A549 (cell line): ENCODE results near the gene CUL1. TPM values are rescaled to one million over a fixed set of nuclear protein-coding genes. Genes with fewer than 3 reads are reported as not detected.

Experiments
- ATAC-seq, 2 experiments: fragments of 200-7000 bp in 1 of 2; fragments of >200 bp in 1 of 2; cut with Nextera tagmentation in 1 of 2; cut with Tn5 transposase in 1 of 2; 3 replicates each; pipeline versions ENCODE4 v1.8.0 to v1.9.1; 2018 to 2020; ENCODE audit warnings: mild to moderate bottlenecking in 1 of 2, moderate library complexity in 1 of 2
- CTCF ChIA-PET: fragments of 300-600 bp; sonication (Branson Sonifier 250); formaldehyde crosslinking; extraction: SDS; loops from one replicate; lab custom pipeline; 2021; ENCODE audit warnings: antibody characterized with exemption, inconsistent platforms; lab: Yijun Ruan, JAX
- POLR2A ChIA-PET: fragments of 350-600 bp; formaldehyde crosslinking; extraction: SDS; loops from one replicate; lab custom pipeline; 2021; ENCODE audit warnings: antibody characterized with exemption, inconsistent platforms; lab: Yijun Ruan, JAX
- DNase-seq, 2 experiments: peaks; one replicate each; pipeline versions ENCODE4 v3.0.0 to v3.0.0-alpha.2; 2011 to 2016; ENCODE audit warnings: low read depth in 1 of 2, low spot score in 1 of 2
- FAIRE-seq: peaks from 2 replicates; lab custom pipeline; 2011; peaks lifted over from hg19 to GRCh38; lab: Jason Lieb, UNC
- H3K27ac ChIP-seq, 2 experiments: fragments of >200 bp; sonication (Bioruptor Twin); formaldehyde crosslinking; 3 replicates each; pipeline ENCODE4 v1.5.1; 2016 to 2017
- H3K4me1 ChIP-seq: fragments of >200 bp; sonication (Bioruptor Twin); formaldehyde crosslinking; 3 replicates; pipeline ENCODE4 v1.6.1; 2016
- H3K4me2 ChIP-seq: fragments of >200 bp; sonication (Bioruptor Twin); formaldehyde crosslinking; 3 replicates; pipeline ENCODE4 v1.6.1; 2016
- H3K4me3 ChIP-seq: fragments of >200 bp; sonication (Bioruptor Twin); formaldehyde crosslinking; 3 replicates; pipeline ENCODE4 v1.5.1; 2016
- H3K9me3 ChIP-seq: fragments of >200 bp; sonication (Bioruptor Twin); formaldehyde crosslinking; 3 replicates; pipeline ENCODE4 v1.6.1; 2016
- ATOH8 ChIP-seq: fragments of 250-450 bp; sonication (Bioruptor Pico); IDR thresholded peaks from 2 replicates; pipeline ENCODE4 v1.5.0; 2020; ENCODE audit warnings: low read depth, mild to moderate bottlenecking, moderate library complexity
- CBX8 ChIP-seq: fragments of 200-600 bp; sonication (generic); IDR thresholded peaks from 2 replicates; pipeline ENCODE4 v1.6.1; 2016
- CTCF ChIP-seq: fragments of >200 bp; sonication (Bioruptor Twin); formaldehyde crosslinking; IDR thresholded peaks from 3 replicates; pipeline ENCODE4 v1.5.1; 2016
- EHF ChIP-seq: fragments of 250-450 bp; sonication (Bioruptor Pico); IDR thresholded peaks from 2 replicates; pipeline ENCODE4 v1.5.0; 2020; ENCODE audit warnings: mild to moderate bottlenecking
- EP300 ChIP-seq, 2 experiments: fragments of >200 bp; sonication (Bioruptor Twin); formaldehyde crosslinking; IDR thresholded peaks; 2 replicates in 1 of 2; 3 replicates in 1 of 2; pipeline ENCODE4 v1.6.1; 2016 to 2017
- FOSL2 ChIP-seq, 2 experiments: fragments of 450-650 bp in 1 of 2; fragments of >200 bp in 1 of 2; sonication (Bioruptor Twin) in 1 of 2; formaldehyde crosslinking; IDR thresholded peaks; 2 replicates each; pipeline versions ENCODE4 v1.5.0 to v1.6.1; 2016 to 2020; ENCODE audit warnings: mild to moderate bottlenecking in 1 of 2, moderate library complexity in 1 of 2
- FOXS1 ChIP-seq: fragments of 250-450 bp; sonication (Bioruptor Pico); IDR thresholded peaks from 2 replicates; pipeline ENCODE4 v1.5.0; 2020; ENCODE audit warnings: mild to moderate bottlenecking, moderate library complexity
- GATA3 ChIP-seq: IDR thresholded peaks from 2 replicates; pipeline ENCODE4 v1.6.1; 2012; ENCODE audit warnings: borderline replicate concordance
- HDAC2 ChIP-seq: fragments of 200-600 bp; sonication (generic); IDR thresholded peaks from 2 replicates; pipeline ENCODE4 v1.6.1; 2016
- HES2 ChIP-seq: fragments of >200 bp; sonication (Bioruptor Twin); formaldehyde crosslinking; IDR thresholded peaks from 2 replicates; pipeline ENCODE4 v1.6.1; 2016
- HEYL ChIP-seq: fragments of 250-450 bp; sonication (Bioruptor Pico); IDR thresholded peaks from 2 replicates; pipeline ENCODE4 v1.8.0; 2021; ENCODE audit warnings: mild to moderate bottlenecking, moderate library complexity
- HOXB13 ChIP-seq: fragments of 250-450 bp; sonication (Bioruptor Pico); IDR thresholded peaks from 2 replicates; pipeline ENCODE4 v1.5.0; 2020; ENCODE audit warnings: low read depth, mild to moderate bottlenecking, moderate library complexity
- HOXB5 ChIP-seq: fragments of 250-450 bp; sonication (Bioruptor Pico); IDR thresholded peaks from 2 replicates; pipeline ENCODE4 v1.5.0; 2020; ENCODE audit warnings: mild to moderate bottlenecking, moderate library complexity
- JUN ChIP-seq, 2 experiments: fragments of >200 bp; sonication (Bioruptor Twin); formaldehyde crosslinking; IDR thresholded peaks; 2 replicates in 1 of 2; 3 replicates in 1 of 2; pipeline ENCODE4 v1.6.1; 2016 to 2017
- JUNB ChIP-seq: fragments of >200 bp; sonication (Bioruptor Twin); formaldehyde crosslinking; IDR thresholded peaks from 2 replicates; pipeline ENCODE4 v1.6.1; 2016
- KDM5A ChIP-seq: fragments of 200-600 bp; sonication (generic); IDR thresholded peaks from 2 replicates; pipeline ENCODE4 v1.6.1; 2016; ENCODE audit warnings: antibody characterized with exemption, mild to moderate bottlenecking
- MAFK ChIP-seq: fragments of 450-650 bp; IDR thresholded peaks from 2 replicates; pipeline ENCODE4 v1.6.1; 2014; ENCODE audit not compliant: partially characterized antibody
- MAX ChIP-seq: IDR thresholded peaks from 2 replicates; pipeline ENCODE4 v1.6.1; 2012
- MYC ChIP-seq: IDR thresholded peaks from 2 replicates; pipeline ENCODE4 v1.6.1; 2012; ENCODE audit warnings: mild to moderate bottlenecking, inconsistent platforms, low read length, improper control_type of control experiment, borderline replicate concordance
- NPAS2 ChIP-seq: fragments of 250-450 bp; sonication (Bioruptor Pico); IDR thresholded peaks from 2 replicates; pipeline ENCODE4 v1.8.0; 2022; ENCODE audit warnings: mild to moderate bottlenecking, moderate library complexity, borderline replicate concordance
- PHF8 ChIP-seq: fragments of 200-600 bp; sonication (generic); IDR thresholded peaks from 2 replicates; pipeline ENCODE4 v1.6.1; 2016; ENCODE audit warnings: low read depth, mild to moderate bottlenecking, antibody characterized with exemption, moderate library complexity, borderline replicate concordance
- RAD21 ChIP-seq, 2 experiments: fragments of >200 bp in 1 of 2; sonication (Bioruptor Twin) in 1 of 2; formaldehyde crosslinking in 1 of 2; IDR thresholded peaks in 1 of 2; conservative IDR thresholded peaks in 1 of 2; 2 replicates in 1 of 2; 3 replicates in 1 of 2; pipeline ENCODE4 v1.6.1; 2012 to 2018; ENCODE audit warnings: inconsistent platforms in 1 of 2
- REST ChIP-seq: fragments of 200-600 bp; sonication (generic); IDR thresholded peaks from 2 replicates; pipeline ENCODE4 v1.6.1; 2016; ENCODE audit warnings: antibody characterized with exemption, mild to moderate bottlenecking, moderate library complexity
- RFX5 ChIP-seq: fragments of 450-650 bp; IDR thresholded peaks from 2 replicates; pipeline ENCODE4 v1.7.1; 2014; ENCODE audit warnings: antibody characterized with exemption, mild to moderate bottlenecking, moderate library complexity
- RNF2 ChIP-seq: fragments of 200-600 bp; sonication (generic); IDR thresholded peaks from 2 replicates; pipeline ENCODE4 v1.6.1; 2016; ENCODE audit warnings: low read depth, mild to moderate bottlenecking, antibody characterized with exemption, moderate library complexity, borderline replicate concordance
- SMC3 ChIP-seq: fragments of >200 bp; sonication (Bioruptor Twin); formaldehyde crosslinking; IDR thresholded peaks from 3 replicates; pipeline ENCODE4 v1.6.1; 2018; ENCODE audit warnings: inconsistent platforms
- SREBF2 ChIP-seq: fragments of 450-650 bp; IDR thresholded peaks from 2 replicates; pipeline ENCODE4 v1.6.1; 2014; ENCODE audit warnings: mild to moderate bottlenecking, moderate library complexity
- TP53 ChIP-seq: fragments of 250-450 bp; sonication (Bioruptor Pico); IDR thresholded peaks from 2 replicates; pipeline ENCODE4 v1.5.0; 2021; ENCODE audit warnings: mild to moderate bottlenecking, moderate library complexity
- USF2 ChIP-seq: fragments of 450-650 bp; IDR thresholded peaks from 2 replicates; pipeline ENCODE4 v1.6.1; 2014; ENCODE audit warnings: antibody characterized with exemption
- WGBS: methylation state at CpG from one replicate; pipeline ENCODE4 v1.1.6; 2017; ENCODE audit errors: missing lambda C conversion rate; 5-methylcytosine and 5-hydroxymethylcytosine counted together
- polyA plus RNA-seq, 4 experiments: library from polyadenylated mRNA; depleted of rRNA in 3 of 4; stranded (reverse); fragments of >200 nt; fragmentation: RNase III in 1 of 4; extraction: RNeasy Plus Mini Kit Qiagen cat#74134 plus additional on column Dnase treatment in 1 of 4; gene quantifications; 2 replicates in 3 of 4; 3 replicates in 1 of 4; pipeline ENCODE4 v1.2.3, GENCODE V29; 2011 to 2017

The CUL1 gene
- polyA plus RNA-seq, 2 of the 4 experiments (the other 2 are of a cell fraction) = 57.9 to 70.6 TPM

- ChIA-PET CTCF (no interaction called here), POLR2A (no interaction called here)
- no peak for FAIRE-seq
- DNase-seq = no peak
- no peaks in the 10 kb centered on the region for H3K9me3 ChIP-seq
- WGBS = 44% methylated on average over 3 of the region's 3 CpGs
- ATAC-seq = no peak
- H3K4me3 ChIP-seq = no peak overlapping the region
- H3K4me1 ChIP-seq = no peaks in the 10 kb centered on the region
- no peak overlapping the region for H3K27ac ChIP-seq
- TF ChIP-seq REST (no peak), CTCF (no peak), MYC (no peak), HOXB5 (no peak), RFX5 (no peak), HES2 (no peak), HDAC2 (no peak), EHF (CRISPR knock-in tag) (no peak), KDM5A (no peak), FOSL2 (IDR thresholded peaks at IDR 0.05) (no peak), FOSL2 (CRISPR knock-in tag; IDR thresholded peaks at IDR 0.05) (no peak), MAFK (no peak), SREBF2 (no peak), RNF2 (no peak), HOXB13 (CRISPR knock-in tag) (no peak), CBX8 (no peak), GATA3 (no peak), JUNB (no peak), JUN (IDR thresholded peaks at IDR 0.05) (no peak)
- H3K4me2 ChIP-seq = no peak overlapping the region
Measured at GRCh38 chr7:148662646-148663045, 36.1 kb upstream of the CUL1 start.

GRCh38 chr7:148664324-148664723, 34.4 kb upstream of the CUL1 start:
- no peak overlapping the region for H3K4me2 ChIP-seq
- no peak for FAIRE-seq
- no peak for ATAC-seq
- no peaks in the 10 kb centered on the region for H3K4me1 ChIP-seq
- no peak overlapping the region for H3K27ac ChIP-seq
- CTCF ChIA-PET = no interaction called here
- no peak overlapping the region for H3K4me3 ChIP-seq
- POLR2A ChIA-PET = no interaction called here
- DNase-seq = no peak
- 44% methylated on average over 6 of the region's 6 CpGs for WGBS
- H3K9me3 ChIP-seq = no peaks in the 10 kb centered on the region
- TF ChIP-seq CTCF (no peak), TP53 (no peak), KDM5A (no peak), RFX5 (no peak), MYC (no peak), USF2 (no peak), RAD21 (conservative IDR thresholded peaks at IDR 0.05 in 1 of 2, IDR thresholded peaks at IDR 0.05 in 1 of 2) (no peak), ATOH8 (CRISPR knock-in tag) (no peak), GATA3 (no peak), HDAC2 (no peak), FOXS1 (CRISPR knock-in tag) (no peak), NPAS2 (CRISPR knock-in tag) (no peak), MAX (no peak), PHF8 (no peak), SMC3 (no peak), HEYL (CRISPR knock-in tag) (no peak), EP300 (IDR thresholded peaks at IDR 0.05) (no peak)
